Measurements from ENCODE around the gene STX1B. TPM values are rescaled to one million over a fixed set of nuclear protein-coding genes. Genes with fewer than 3 reads are reported as not detected.

The STX1B gene
- total RNA-seq, 4 donors from 2014 or later, result 0.47 to 1.9 (median 1.0) TPM

GRCh38 chr16:30996324-30996984 lies 14.0 kb downstream of the STX1B start:
- DNase-seq (ENCODE audit: low spot score) (no peak), ATAC-seq (ENCODE audit: low FRiP score) (peak; percentile 31)
- TF ChIP-seq, protein P1, sequence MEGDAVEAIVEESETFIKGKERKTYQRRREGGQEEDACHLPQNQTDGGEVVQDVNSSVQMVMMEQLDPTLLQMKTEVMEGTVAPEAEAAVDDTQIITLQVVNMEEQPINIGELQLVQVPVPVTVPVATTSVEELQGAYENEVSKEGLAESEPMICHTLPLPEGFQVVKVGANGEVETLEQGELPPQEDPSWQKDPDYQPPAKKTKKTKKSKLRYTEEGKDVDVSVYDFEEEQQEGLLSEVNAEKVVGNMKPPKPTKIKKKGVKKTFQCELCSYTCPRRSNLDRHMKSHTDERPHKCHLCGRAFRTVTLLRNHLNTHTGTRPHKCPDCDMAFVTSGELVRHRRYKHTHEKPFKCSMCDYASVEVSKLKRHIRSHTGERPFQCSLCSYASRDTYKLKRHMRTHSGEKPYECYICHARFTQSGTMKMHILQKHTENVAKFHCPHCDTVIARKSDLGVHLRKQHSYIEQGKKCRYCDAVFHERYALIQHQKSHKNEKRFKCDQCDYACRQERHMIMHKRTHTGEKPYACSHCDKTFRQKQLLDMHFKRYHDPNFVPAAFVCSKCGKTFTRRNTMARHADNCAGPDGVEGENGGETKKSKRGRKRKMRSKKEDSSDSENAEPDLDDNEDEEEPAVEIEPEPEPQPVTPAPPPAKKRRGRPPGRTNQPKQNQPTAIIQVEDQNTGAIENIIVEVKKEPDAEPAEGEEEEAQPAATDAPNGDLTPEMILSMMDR (IDR thresholded peaks at IDR 0.05), result no peak

GRCh38 chr16:30995927-30996323 lies 14.5 kb downstream of the STX1B start:
- no peak for DNase-seq (ENCODE audit: low spot score)
- TF ChIP-seq, protein P1 (IDR thresholded peaks at IDR 0.05), result no peak
- ATAC-seq (ENCODE audit: low FRiP score), result no peak

DNA sequence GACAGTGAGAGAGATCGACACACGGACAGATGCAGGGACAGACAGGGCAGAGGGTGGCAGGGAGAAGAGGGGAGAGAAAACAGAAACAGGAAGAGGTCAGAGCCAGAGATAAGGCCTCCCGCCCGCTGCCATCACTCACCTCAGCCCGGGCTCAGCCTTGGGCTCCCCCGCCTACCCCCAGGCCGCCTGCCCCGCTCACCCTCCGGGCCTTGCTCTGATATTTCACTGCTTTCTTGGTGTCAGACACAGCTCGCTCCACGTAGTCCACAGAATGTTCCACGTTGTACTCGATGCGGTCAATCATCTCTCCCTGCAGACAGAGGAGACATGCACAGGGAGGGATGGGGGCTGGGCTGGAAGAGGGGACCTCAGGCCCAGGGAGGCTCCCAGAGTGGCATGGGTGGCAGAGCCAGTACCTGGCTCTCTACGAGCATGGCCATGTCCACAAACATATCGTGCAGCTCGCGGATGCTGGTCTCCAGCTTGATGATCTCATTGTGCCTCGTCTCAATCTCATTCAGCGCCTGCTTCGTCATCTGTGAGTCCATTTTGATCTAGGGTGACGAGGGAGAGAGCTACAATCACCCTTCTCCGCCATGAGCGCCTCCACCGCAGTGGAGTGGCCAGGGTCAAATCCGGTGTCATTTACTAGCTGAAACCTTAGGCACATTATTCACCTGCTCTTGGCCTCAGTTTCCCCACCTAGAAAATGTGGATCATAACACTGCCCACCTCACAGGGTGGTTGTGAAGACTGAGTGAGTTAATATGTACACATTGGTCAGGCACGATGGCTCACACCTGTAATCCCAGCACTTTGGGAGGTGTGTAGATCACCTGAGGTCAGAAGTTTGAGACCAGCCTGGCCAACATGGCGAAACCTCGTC lies 17.3 kb downstream of the STX1B start:
- TF ChIP-seq, protein P1 (IDR thresholded peaks at IDR 0.05), result no peak
- ATAC-seq (ENCODE audit: low FRiP score) (no peak), DNase-seq (ENCODE audit: low spot score) (no peak)

DNA sequence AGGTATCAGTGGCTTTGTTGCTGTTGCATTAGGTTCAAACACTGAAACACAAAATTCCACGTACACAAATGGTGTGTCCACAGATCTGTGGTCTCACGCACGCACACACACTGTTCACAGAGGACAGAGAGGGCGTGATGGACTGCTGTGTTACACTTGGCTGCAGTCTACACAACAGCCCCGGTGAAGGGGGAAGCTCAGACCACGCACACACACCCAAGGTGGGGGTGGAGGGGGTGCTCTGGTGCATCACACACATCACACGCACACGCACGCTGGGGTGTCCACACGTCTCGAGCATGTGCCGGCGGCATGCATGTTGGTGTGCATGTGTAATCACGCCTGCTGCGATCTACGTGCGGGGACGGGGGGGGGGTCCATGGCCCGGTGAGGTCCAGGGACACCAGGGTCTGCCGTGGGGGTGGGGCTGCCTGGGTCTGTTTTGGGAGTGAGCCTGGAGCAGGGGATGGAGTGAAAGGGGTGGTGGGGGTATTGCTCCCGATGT lies 18.1 kb downstream of the STX1B start:
- ATAC-seq (ENCODE audit: low FRiP score) (no peak), DNase-seq (ENCODE audit: low spot score) (no peak)
- TF ChIP-seq, protein P1 (IDR thresholded peaks at IDR 0.05), result no peak

- DNase-seq (ENCODE audit: low spot score) (no peak), ATAC-seq (ENCODE audit: low FRiP score) (no peak)
- TF ChIP-seq, protein P1 (IDR thresholded peaks at IDR 0.05), result no peak
These were observed 19.4 kb downstream of the STX1B start for GRCh38 chr16:30991052-30991451.

- ATAC-seq (ENCODE audit: low FRiP score) (no peak), DNase-seq (ENCODE audit: low spot score) (no peak)
- TF ChIP-seq, protein P1 (IDR thresholded peaks at IDR 0.05), result no peak
These were observed 20.3 kb downstream of the STX1B start for GRCh38 chr16:30990105-30990504.

Data from omental fat pad (tissue), 4 donors.